Central memory CD8-positive, alpha-beta T cell (primary cell): ENCODE measurements around the gene HCAR2.
"Not testable (repeated sequence)": the region's sequence is repeated elsewhere in the genome, so short reads cannot be mapped to it uniquely, and the experiment has no call there.

ENCODE experiments used
- ATAC-seq: fragments of 150-1000 bp; cut with Tn5 transposase; replicated peaks from 2 replicates; pipeline ENCODE4 v1.10.0; 2022; ENCODE audit warnings: mild to moderate bottlenecking, moderate FRiP score, moderate number of reproducible peaks; ENCODE audit not compliant: poor library complexity, severe bottlenecking; ENCODE audit errors: extremely low read depth
- DNase-seq, 2 donors: peaks; one replicate each; pipeline ENCODE4 v3.0.0; 2021; ENCODE audit warnings: low spot score in 2 of 2
- H3K27ac Mint-ChIP-seq: one replicate; pipeline ENCODE4 v1.8.0; 2022; ENCODE audit warnings: low read depth, mild to moderate bottlenecking, moderate library complexity, mixed read lengths
- H3K27me3 Mint-ChIP-seq: one replicate; pipeline ENCODE4 v1.8.0; 2022; ENCODE audit warnings: mixed read lengths
- H3K36me3 Mint-ChIP-seq: one replicate; pipeline ENCODE4 v1.8.0; 2022; ENCODE audit warnings: mild to moderate bottlenecking, moderate library complexity, mixed read lengths; ENCODE audit not compliant: insufficient read depth
- H3K4me1 Mint-ChIP-seq: one replicate; pipeline ENCODE4 v1.8.0; 2022; ENCODE audit warnings: mixed read lengths
- H3K4me3 Mint-ChIP-seq: one replicate; pipeline ENCODE4 v1.8.0; 2022; ENCODE audit warnings: mild to moderate bottlenecking, moderate library complexity, mixed read lengths
- H3K9me3 Mint-ChIP-seq: one replicate; pipeline ENCODE4 v1.8.0; 2022; ENCODE audit warnings: mixed read lengths

Gene HCAR2

DNA sequence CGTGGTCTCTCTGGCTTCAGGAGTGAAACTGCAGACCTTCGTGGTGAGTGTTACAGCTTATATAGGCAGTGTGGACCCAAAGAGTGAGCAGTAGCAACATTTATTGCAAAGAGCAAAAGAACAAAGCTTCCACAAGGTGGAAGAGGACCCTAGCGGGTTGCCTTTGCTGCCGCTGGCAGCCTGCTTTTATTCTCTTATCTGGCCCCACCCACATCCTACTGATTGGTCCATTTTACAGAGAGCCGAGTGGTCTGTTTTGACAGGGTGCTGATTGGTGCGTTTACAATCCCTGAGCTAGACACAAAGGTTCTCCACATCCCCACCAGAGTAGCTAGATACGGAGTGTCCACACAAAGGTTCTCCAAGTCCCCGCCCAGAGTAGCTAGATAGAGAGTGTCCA lies 27.1 kb downstream of the HCAR2 start:
- DNase-seq, H3K4me1 Mint-ChIP-seq, H3K9me3 Mint-ChIP-seq, ATAC-seq, H3K4me3 Mint-ChIP-seq, H3K36me3 Mint-ChIP-seq, H3K27ac Mint-ChIP-seq: not testable (repeated sequence)
- H3K27me3 Mint-ChIP-seq: peaks cover 44% of the 10 kb centered on the region

DNA sequence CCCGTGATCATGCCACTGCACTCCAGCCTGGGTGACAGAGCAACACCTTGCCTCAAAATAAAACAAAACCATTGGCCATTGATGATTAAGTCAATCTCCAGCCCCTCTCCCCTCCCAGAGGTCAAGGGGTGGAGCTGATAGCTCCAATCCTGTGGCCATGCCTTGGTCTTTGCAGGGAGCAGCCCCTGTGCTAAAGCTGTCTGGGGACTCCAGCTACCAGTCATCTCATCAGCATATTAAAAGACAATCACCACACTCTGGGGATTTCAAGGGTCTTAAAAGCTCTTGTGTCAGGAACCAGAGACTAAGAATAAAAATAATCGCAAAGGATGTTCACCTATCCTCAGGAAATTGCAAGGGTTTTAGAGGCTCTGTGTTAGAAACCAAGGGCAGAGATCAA lies 30.6 kb downstream of the HCAR2 start:
- no peak overlapping the region for H3K27ac Mint-ChIP-seq
- H3K4me3 Mint-ChIP-seq: no peak overlapping the region
- H3K27me3 Mint-ChIP-seq: peaks cover 42% of the 10 kb centered on the region
- H3K36me3 Mint-ChIP-seq: no peaks in the 10 kb centered on the region
- H3K4me1 Mint-ChIP-seq: peaks cover 5% of the 10 kb centered on the region
- no peaks in the 10 kb centered on the region for H3K9me3 Mint-ChIP-seq
- ATAC-seq (no peak), DNase-seq (no peak)

GRCh38 chr12:122669397-122670070 lies 33.6 kb downstream of the HCAR2 start:
- H3K36me3 Mint-ChIP-seq: no peaks in the 10 kb centered on the region
- H3K27me3 Mint-ChIP-seq: peaks cover 17% of the 10 kb centered on the region
- ATAC-seq: no peak
- DNase-seq: no peak
- H3K27ac Mint-ChIP-seq: no peak overlapping the region
- H3K9me3 Mint-ChIP-seq: no peaks in the 10 kb centered on the region
- H3K4me1 Mint-ChIP-seq: peaks cover 5% of the 10 kb centered on the region
- no peak overlapping the region for H3K4me3 Mint-ChIP-seq

GRCh38 chr12:122668268-122668667 lies 34.9 kb downstream of the HCAR2 start:
- H3K36me3 Mint-ChIP-seq: no peaks in the 10 kb centered on the region
- no peak overlapping the region for H3K4me3 Mint-ChIP-seq
- ATAC-seq (no peak), DNase-seq (no peak)
- peaks cover 5% of the 10 kb centered on the region for H3K4me1 Mint-ChIP-seq
- no peaks in the 10 kb centered on the region for H3K9me3 Mint-ChIP-seq
- H3K27me3 Mint-ChIP-seq: peaks cover 5% of the 10 kb centered on the region
- no peak overlapping the region for H3K27ac Mint-ChIP-seq

DNA sequence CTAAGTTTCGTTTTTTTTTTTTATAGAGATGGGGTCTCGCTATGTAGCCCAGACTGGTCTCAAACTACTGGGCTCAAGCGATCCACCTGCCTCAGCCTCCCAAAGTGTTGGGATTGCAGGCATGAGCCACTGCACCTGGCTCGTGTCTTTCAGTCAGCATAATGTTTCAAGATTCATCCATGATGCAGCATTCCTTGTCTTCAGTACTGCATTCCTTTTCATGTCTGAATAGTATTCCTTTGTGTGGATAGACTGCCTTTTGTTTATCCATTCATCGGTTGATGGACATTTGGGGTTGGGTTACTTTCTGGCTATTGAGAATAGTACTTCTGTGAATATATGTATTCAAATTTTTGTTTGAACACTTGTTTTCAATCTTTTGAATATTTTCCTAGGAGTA lies 37.4 kb downstream of the HCAR2 start:
- H3K27me3 Mint-ChIP-seq: no peaks in the 10 kb centered on the region
- H3K9me3 Mint-ChIP-seq: no peaks in the 10 kb centered on the region
- H3K4me3 Mint-ChIP-seq: no peak overlapping the region
- DNase-seq (no peak), ATAC-seq (no peak)
- no peaks in the 10 kb centered on the region for H3K4me1 Mint-ChIP-seq
- no peak overlapping the region for H3K27ac Mint-ChIP-seq
- H3K36me3 Mint-ChIP-seq: no peaks in the 10 kb centered on the region

DNA sequence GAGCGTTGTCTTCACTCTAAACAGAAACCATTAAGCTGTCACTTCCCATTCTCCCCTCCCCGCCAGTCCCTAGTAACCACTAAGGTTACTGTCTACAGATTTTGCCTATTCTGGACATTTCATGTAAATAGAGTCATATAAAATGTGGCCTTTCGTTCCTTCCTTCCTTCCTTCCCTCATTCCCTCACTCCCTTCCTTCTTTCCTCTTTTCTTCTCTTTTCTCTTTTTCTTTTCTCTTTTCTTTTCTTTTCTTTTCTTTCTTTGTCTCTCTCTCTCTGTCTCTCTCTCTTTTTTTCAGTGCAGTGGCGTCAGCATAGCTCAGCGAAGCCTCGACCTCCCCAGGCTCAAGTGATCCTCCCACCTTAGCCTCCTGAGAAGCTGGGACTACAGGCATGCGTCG lies 37.8 kb downstream of the HCAR2 start:
- no peaks in the 10 kb centered on the region for H3K4me1 Mint-ChIP-seq
- no peak overlapping the region for H3K4me3 Mint-ChIP-seq
- H3K9me3 Mint-ChIP-seq: no peaks in the 10 kb centered on the region
- H3K27me3 Mint-ChIP-seq: no peaks in the 10 kb centered on the region
- H3K27ac Mint-ChIP-seq: no peak overlapping the region
- no peak for ATAC-seq
- H3K36me3 Mint-ChIP-seq: no peaks in the 10 kb centered on the region
- no peak for DNase-seq

GRCh38 chr12:122661938-122662337 lies 41.2 kb downstream of the HCAR2 start:
- ATAC-seq: no peak
- H3K9me3 Mint-ChIP-seq: no peaks in the 10 kb centered on the region

DNA sequence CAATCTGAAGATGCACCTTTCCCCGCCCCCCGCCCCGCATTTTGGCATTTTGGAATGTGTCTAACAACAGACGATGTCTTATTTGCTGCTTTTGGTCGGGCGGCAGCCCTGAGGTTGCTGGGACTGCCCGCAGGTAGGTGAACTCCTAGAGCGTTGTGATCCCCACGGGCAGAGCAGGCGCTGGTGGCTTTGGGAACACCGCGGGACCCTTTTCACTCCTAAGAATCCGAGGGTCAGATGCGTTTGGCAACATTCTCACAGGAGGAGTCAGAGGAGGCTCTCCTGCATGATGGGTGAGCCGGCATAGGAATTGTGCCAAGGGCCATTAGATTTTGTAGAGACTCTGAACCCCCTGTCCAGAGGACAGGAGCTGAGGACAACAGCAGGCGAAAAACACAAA lies 41.9 kb downstream of the HCAR2 start:
- ATAC-seq (no peak), DNase-seq (no peak)
- Mint-ChIP-seq H3K36me3 (no peaks in the 10 kb centered on the region), H3K27ac (no peak overlapping the region), H3K4me1 (no peaks in the 10 kb centered on the region), H3K4me3 (no peak overlapping the region), H3K27me3 (no peaks in the 10 kb centered on the region), H3K9me3 (no peaks in the 10 kb centered on the region)

More at GRCh38 chr12:122661938-122662337, 41.2 kb downstream of the HCAR2 start:
- H3K4me1 Mint-ChIP-seq: no peaks in the 10 kb centered on the region
- no peak for DNase-seq
- H3K27ac Mint-ChIP-seq: no peak overlapping the region
- H3K36me3 Mint-ChIP-seq: no peaks in the 10 kb centered on the region
- H3K27me3 Mint-ChIP-seq: no peaks in the 10 kb centered on the region
- no peak overlapping the region for H3K4me3 Mint-ChIP-seq

DNA sequence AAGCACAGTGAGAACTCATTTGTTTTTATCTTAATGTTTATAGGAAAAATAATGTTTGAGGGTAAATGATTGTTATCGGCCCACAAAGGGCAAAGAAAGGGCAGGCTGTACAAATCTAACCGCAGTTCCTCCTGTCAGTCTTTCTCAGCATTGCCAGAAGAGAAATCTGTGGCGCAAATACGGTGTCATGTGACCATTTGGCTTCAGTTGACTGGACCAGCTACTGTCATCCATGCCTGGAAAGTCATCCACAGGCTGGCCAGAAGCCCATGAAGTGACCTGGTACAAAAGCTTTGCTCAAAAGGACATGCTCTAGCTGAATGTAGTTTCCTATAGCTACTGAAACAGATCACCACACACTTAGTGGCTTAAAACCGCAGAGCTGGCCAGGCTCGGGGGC lies 43.6 kb downstream of the HCAR2 start:
- no peaks in the 10 kb centered on the region for H3K4me1 Mint-ChIP-seq
- no peaks in the 10 kb centered on the region for H3K9me3 Mint-ChIP-seq
- no peaks in the 10 kb centered on the region for H3K27me3 Mint-ChIP-seq
- no peak overlapping the region for H3K27ac Mint-ChIP-seq
- no peak for ATAC-seq
- DNase-seq: no peak
- H3K36me3 Mint-ChIP-seq: no peaks in the 10 kb centered on the region
- no peak overlapping the region for H3K4me3 Mint-ChIP-seq

DNA sequence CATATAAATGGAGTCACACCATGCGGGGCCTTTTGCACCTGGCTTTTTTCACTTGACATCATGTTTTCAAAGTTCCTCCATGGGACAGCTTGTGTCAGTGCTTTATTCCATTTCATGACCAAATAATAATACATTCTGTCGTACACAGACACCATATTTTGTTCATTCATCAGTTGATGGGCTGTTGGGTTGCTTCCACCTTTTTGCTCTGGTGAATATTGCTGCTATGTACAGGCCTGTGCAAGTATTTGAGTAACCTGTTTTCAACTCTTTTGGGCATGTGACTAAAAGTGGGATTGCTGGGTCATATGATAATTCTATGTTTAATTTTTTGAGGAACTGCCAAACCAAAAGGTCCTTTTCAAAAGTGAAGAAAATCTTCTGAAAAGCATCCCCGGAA lies 46.9 kb downstream of the HCAR2 start:
- H3K9me3 Mint-ChIP-seq: no peaks in the 10 kb centered on the region
- no peak for ATAC-seq
- DNase-seq: no peak
- H3K27ac Mint-ChIP-seq: no peak overlapping the region
- H3K4me1 Mint-ChIP-seq: no peaks in the 10 kb centered on the region
- no peaks in the 10 kb centered on the region for H3K27me3 Mint-ChIP-seq
- H3K36me3 Mint-ChIP-seq: no peaks in the 10 kb centered on the region
- no peak overlapping the region for H3K4me3 Mint-ChIP-seq

- not testable (repeated sequence) for ATAC-seq, H3K4me1 Mint-ChIP-seq, H3K9me3 Mint-ChIP-seq, DNase-seq, H3K27ac Mint-ChIP-seq, H3K36me3 Mint-ChIP-seq, H3K27me3 Mint-ChIP-seq, H3K4me3 Mint-ChIP-seq
Observed at GRCh38 chr12:122653291-122653690, 49.9 kb downstream of the HCAR2 start.

DNA sequence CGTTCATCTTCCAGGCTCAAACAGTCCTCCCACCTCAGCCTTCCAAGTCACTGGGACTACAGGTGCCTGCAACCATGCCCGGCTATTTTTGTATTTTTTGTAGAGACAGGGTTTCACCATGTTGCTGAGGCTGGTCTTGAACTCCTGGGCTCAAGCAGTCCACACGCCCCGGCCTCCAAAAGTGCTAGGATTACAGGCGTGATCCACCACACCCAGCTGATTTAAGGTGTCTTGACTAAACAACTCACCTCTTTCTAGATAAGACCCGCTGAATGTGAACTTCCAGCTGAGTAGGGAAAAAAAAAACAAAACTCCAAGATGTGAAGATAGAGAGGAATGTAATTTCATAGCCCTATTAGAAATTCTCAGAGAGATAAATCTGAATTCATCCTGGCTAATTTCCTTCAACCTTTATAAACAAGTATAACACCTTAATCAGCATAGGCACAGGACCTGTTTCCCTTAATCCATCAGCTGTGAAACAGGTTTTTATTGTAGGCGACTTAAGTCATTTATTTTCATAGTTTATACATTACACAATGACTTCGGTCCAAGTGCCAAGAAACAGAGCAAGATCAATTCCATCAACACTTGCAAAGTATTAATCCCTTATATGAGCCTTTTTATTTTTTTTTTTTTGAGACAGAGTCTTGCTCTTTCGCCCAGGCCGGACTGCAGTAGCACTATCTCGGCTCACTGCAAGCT lies 51.5 kb downstream of the HCAR2 start:
- no peak overlapping the region for H3K4me3 Mint-ChIP-seq
- H3K27me3 Mint-ChIP-seq: no peaks in the 10 kb centered on the region
- no peaks in the 10 kb centered on the region for H3K4me1 Mint-ChIP-seq
- no peaks in the 10 kb centered on the region for H3K36me3 Mint-ChIP-seq
- no peaks in the 10 kb centered on the region for H3K9me3 Mint-ChIP-seq
- no peak overlapping the region for H3K27ac Mint-ChIP-seq
- no peak for ATAC-seq
- no peak for DNase-seq
